Activated T-helper 1 cell treated with Interleukin-2 at 50 U/mL for 16 hours (primary cell): ENCODE results near the gene SNX6.
"Not testable (repeated sequence)": the region's sequence is repeated elsewhere in the genome, so short reads cannot be mapped to it uniquely, and the experiment has no call there.

ENCODE experiments used
- DNase-seq: peaks from one replicate; pipeline ENCODE4 v3.0.0-alpha.2; 2020; ENCODE audit warnings: low read depth

Gene SNX6

GRCh38 chr14:34521071-34521470, 108.9 kb downstream of the SNX6 start:
- not testable (repeated sequence) for DNase-seq

GRCh38 chr14:34520304-34520970, 109.5 kb downstream of the SNX6 start:
- DNase-seq: not testable (repeated sequence)
